ENCODE measurements around the gene SDHAF2. TPM values are rescaled to one million over a fixed set of nuclear protein-coding genes. Genes with fewer than 3 reads are reported as not detected.
"Not testable (repeated sequence)": the region's sequence is repeated elsewhere in the genome, so short reads cannot be mapped to it uniquely, and the experiment has no call there.

The SDHAF2 gene
- total RNA-seq, 1 donor from 2014 or later: 63.2 TPM

DNA sequence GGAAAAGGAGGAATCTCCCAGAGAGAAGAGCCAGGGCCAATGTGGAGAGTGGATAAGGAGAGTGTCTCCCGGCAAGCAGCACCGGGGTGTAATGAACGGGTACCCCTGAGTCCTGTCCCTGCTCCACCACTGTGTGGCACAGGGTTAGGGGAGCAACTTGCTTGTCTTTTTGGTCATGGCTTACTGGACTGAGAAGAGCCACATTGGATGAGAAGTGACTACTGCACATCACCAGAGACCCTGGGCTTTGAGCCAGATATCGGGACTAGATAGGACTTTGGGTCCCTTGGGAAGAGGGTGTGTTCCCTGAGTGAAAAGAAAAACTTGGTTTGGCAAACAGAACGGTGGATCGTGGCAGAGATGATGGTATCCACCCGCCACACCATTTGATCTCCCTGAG, 24.6 kb downstream of the SDHAF2 start:
- no peak overlapping the region for H3K4me3 ChIP-seq (ENCODE audit: low read depth, low read length)
- TF ChIP-seq, protein P1, sequence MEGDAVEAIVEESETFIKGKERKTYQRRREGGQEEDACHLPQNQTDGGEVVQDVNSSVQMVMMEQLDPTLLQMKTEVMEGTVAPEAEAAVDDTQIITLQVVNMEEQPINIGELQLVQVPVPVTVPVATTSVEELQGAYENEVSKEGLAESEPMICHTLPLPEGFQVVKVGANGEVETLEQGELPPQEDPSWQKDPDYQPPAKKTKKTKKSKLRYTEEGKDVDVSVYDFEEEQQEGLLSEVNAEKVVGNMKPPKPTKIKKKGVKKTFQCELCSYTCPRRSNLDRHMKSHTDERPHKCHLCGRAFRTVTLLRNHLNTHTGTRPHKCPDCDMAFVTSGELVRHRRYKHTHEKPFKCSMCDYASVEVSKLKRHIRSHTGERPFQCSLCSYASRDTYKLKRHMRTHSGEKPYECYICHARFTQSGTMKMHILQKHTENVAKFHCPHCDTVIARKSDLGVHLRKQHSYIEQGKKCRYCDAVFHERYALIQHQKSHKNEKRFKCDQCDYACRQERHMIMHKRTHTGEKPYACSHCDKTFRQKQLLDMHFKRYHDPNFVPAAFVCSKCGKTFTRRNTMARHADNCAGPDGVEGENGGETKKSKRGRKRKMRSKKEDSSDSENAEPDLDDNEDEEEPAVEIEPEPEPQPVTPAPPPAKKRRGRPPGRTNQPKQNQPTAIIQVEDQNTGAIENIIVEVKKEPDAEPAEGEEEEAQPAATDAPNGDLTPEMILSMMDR (conservative IDR thresholded peaks at IDR 0.05; ENCODE audit: low read depth, low read length): no peak
- no peak for DNase-seq (ENCODE audit: low read depth)

DNA sequence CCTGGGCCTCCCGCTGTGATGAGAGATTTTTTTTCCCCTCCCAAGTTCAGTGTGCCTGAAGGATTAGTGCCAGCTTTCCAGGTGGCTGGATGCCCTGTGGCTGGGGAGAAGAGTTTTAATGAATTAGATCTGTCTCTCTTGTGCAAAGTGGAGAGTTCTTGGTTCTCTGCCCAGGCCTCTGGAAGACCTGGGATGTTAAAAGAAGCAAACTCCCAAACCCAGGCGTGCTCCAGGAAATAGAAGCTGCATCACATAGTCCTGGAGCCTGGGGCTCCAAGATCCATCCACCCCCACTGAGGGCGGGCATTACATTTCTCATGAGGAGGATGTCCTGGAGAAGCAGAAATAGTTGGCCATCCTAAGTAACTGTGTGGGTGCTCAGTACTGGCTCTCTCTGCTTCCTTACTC, 30.6 kb downstream of the SDHAF2 start:
- TF ChIP-seq, protein P1 (conservative IDR thresholded peaks at IDR 0.05; ENCODE audit: low read depth, low read length): no peak

GRCh38 chr11:61460986-61461385, 31.1 kb downstream of the SDHAF2 start:
- TF ChIP-seq, protein P1 (conservative IDR thresholded peaks at IDR 0.05; ENCODE audit: low read depth, low read length): peak; percentile 4
- no peak overlapping the region for H3K4me3 ChIP-seq (ENCODE audit: low read depth, low read length)
- DNase-seq (ENCODE audit: low read depth): no peak

More for the DNA sequence above, 30.6 kb downstream of the SDHAF2 start:
- no peak overlapping the region for H3K4me3 ChIP-seq (ENCODE audit: low read depth, low read length)
- no peak for DNase-seq (ENCODE audit: low read depth)

DNA sequence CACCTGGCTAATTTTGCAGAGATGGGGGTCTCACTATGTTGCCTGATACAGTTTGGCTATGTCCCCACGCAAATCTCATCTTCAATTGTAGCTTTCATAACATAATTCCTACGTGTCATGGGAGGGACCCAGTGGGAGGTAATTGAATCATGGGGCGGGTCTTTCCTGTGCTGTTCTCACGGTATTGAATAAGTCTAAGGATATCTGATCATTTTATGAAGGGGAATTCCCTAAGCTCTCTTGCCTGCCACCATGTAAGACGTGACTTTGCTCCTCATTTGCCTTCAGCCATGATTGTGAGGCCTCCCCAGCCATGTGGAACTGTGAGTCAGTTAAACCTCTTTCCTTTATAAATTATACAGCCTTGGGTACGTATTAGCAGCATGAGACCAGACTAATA, 37.7 kb downstream of the SDHAF2 start:
- not testable (repeated sequence) for H3K4me3 ChIP-seq (ENCODE audit: low read depth, low read length); DNase-seq (ENCODE audit: low read depth)

DNA sequence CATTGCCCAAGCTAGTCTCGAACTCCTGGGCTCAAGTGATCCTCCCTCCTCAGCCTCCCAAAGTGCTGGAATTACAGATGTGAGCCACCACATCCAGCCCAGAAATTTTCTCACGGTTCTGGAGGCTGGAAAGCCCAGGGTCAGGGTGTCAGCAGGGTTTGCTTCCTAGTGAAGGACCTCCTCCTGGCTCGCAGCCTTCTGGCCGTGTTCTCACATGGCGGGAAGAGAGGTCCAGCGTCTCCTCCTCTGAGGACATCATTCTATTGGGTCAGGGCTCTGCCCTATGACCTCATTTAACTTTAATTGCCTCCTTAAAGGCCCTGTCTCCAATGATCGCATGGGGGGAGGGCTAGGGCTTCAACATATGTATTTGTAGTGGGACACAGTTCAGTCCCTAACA, 38.1 kb downstream of the SDHAF2 start:
- DNase-seq (ENCODE audit: low read depth): no peak
- TF ChIP-seq, protein P1 (conservative IDR thresholded peaks at IDR 0.05; ENCODE audit: low read depth, low read length): no peak

DNA sequence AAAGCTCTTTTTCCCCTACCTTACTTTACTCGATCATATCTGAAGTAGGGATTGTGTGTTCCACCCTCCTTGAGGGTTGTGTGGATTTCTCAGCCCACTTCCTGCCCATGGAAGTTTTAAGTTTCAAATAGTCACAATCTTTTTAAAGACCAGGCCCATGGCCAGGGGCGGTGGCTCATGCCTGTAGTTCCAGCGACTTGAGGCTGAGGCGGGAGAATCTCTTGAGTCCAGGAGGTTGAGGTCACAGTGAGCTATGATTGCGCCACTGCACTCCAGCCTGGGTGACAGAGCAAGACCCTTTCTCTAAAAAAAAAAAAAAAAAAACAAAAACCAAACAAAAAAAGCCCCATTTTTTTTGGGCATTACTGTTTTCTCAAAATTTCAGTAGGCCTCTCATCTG, 42.4 kb downstream of the SDHAF2 start:
- DNase-seq (ENCODE audit: low read depth): no peak
- H3K4me3 ChIP-seq (ENCODE audit: low read depth, low read length): no peak overlapping the region
- TF ChIP-seq, protein P1 (conservative IDR thresholded peaks at IDR 0.05; ENCODE audit: low read depth, low read length): no peak

More for the DNA sequence above, 38.1 kb downstream of the SDHAF2 start:
- H3K4me3 ChIP-seq (ENCODE audit: low read depth, low read length): no peak overlapping the region

GRCh38 chr11:61472868-61473267, 42.9 kb downstream of the SDHAF2 start:
- TF ChIP-seq, protein P1 (conservative IDR thresholded peaks at IDR 0.05; ENCODE audit: low read depth, low read length): no peak
- no peak overlapping the region for H3K4me3 ChIP-seq (ENCODE audit: low read depth, low read length)
- DNase-seq (ENCODE audit: low read depth): no peak
